Kidney (tissue), 14 donors: ENCODE data around the gene MEGF8. TPM values are rescaled to one million over a fixed set of nuclear protein-coding genes. Genes with fewer than 3 reads are reported as not detected.

Source experiments
- DNase-seq, 5 donors: peaks; one replicate each; pipeline ENCODE4 v3.0.0-alpha.2; 2013 to 2020
- FAIRE-seq: peaks from 2 replicates; lab custom pipeline; 2012; peaks lifted over from hg19 to GRCh38; lab: Jason Lieb, UNC
- H3K27ac ChIP-seq, 2 donors: one replicate each; pipeline ENCODE4 v1.7.0; 2013; ENCODE audit warnings: low read depth in 2 of 2, low read length in 2 of 2, inconsistent platforms in 1 of 2
- H3K27me3 ChIP-seq: one replicate; pipeline ENCODE4 v1.7.1; 2013; ENCODE audit warnings: low read length, inconsistent platforms; ENCODE audit not compliant: control insufficient read depth, insufficient read depth
- H3K36me3 ChIP-seq, 3 donors: one replicate each; pipeline versions ENCODE4 v1.7.0 to v1.7.1; 2013; ENCODE audit warnings: low read length in 3 of 3, control low read depth in 1 of 3, inconsistent platforms in 1 of 3; ENCODE audit not compliant: insufficient read depth in 3 of 3, control insufficient read depth in 2 of 3
- H3K4me1 ChIP-seq, 3 donors: one replicate each; pipeline versions ENCODE4 v1.7.0 to v1.7.1; 2013; ENCODE audit warnings: low read length in 3 of 3, inconsistent platforms in 1 of 3, low read depth in 1 of 3; ENCODE audit not compliant: control insufficient read depth in 2 of 3, insufficient read depth in 2 of 3
- H3K4me3 ChIP-seq, 3 donors: one replicate each; pipeline versions ENCODE4 v1.7.0 to v1.8.1; 2013; ENCODE audit warnings: low read length in 3 of 3, control low read depth in 1 of 3, inconsistent platforms in 1 of 3
- H3K9ac ChIP-seq, 3 donors: one replicate each; pipeline versions ENCODE4 v1.7.0 to v1.7.1; 2013; ENCODE audit warnings: low read length in 3 of 3, control low read depth in 1 of 3, inconsistent platforms in 1 of 3
- H3K9me3 ChIP-seq, 3 donors: one replicate each; pipeline versions ENCODE4 v1.7.0 to v1.7.1; 2013; ENCODE audit warnings: low read length in 3 of 3, control low read depth in 1 of 3, inconsistent platforms in 1 of 3; ENCODE audit not compliant: control insufficient read depth in 2 of 3, insufficient read depth in 1 of 3
- CTCF ChIP-seq: IDR thresholded peaks from 3 replicates; pipeline ENCODE4 v1.5.1; 2012; ENCODE audit warnings: mild to moderate bottlenecking, moderate library complexity, borderline replicate concordance; ENCODE audit not compliant: insufficient read depth; ENCODE audit errors: extremely low read depth
- intact Hi-C: fragments of 100-400 bp; cut with DNase I; formaldehyde crosslinking; loops from one replicate; pipeline ENCODE4 v1.11.1; 2022
- polyA plus RNA-seq: library from polyadenylated mRNA; stranded (reverse); fragments of 350-450 nt; fragmentation: Illumina TruSeq; extraction: RNeasy Lipid Tissue Mini Kit (QIAGEN cat#74804); gene quantifications from one replicate; pipeline ENCODE4 v1.2.3, GENCODE V29; 2014; ENCODE audit warnings: low read depth, low replicate concordance; ENCODE audit not compliant: insufficient read depth
- total RNA-seq: library from RNA; stranded (reverse); fragmentation: NEBNext Ultra II Directional; extraction: Animal tissue kit (Norgen Biotek cat#: 25700); gene quantifications from one replicate; pipeline ENCODE4 v1.2.1, GENCODE V29; 2021
- donor health status: control.
- donor health status: control.
- donor health status: control.
- donor health status: control.
- donor health status: control.
- donor health status: DM: yes; HTN: yes; CAD: no.
- donor health status: Normal renal cell carcinoma (clear cell type).

The MEGF8 gene
- total and polyA plus RNA-seq, 2 donors from 2014 or later: 8.7 to 31.6 TPM

DNA sequence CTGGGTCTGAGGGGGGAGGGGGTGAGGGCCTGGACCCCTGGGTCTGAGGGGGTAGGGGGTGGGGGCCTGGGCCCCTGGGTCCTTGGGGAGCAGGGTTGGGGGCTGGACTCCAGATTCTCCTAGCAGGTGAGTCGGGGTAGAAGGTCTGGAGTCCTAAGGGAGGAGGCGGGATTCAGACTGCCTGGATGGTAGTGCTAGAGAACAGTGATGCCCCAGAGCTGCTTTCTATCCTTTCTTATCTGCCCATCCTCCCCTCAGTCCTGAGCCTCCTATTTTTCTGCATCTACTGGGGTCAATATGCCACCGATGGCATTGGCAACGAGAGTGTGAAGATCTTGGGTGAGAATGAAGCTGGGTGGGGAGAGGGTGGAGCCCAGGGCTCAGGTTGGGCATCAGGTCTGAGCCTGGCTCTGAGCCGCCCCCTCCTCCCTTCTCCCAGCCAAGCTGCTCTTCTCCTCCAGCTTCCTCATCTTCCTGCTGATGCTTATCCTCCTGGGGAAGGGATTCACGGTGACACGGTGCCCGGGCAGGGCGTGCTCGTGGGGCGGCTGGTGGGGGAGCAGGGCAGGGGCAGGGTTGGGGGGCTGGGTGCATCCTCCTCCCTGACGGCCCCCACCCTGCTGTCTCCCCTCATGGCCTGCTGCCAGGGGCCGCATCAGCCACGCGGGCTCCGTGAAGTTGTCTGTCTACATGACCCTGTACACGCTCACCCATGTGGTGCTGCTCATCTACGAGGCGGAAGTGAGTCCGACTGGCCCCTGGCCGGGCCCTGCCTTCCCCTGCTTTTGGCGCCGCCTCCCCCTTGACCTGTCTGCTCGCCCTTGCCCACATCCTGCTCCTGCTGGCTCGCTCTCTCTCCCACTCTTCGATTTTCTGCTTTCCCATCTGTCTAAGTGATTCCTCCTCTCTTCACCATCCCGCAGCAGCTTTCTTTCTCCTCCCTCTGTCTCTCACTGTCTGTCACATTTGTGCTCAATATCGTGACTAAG, 8.9 kb upstream of the MEGF8 start:
- TF ChIP-seq CTCF: no peak
- H3K9me3 ChIP-seq: no peaks in the 10 kb centered on the region
- FAIRE-seq (no peak), DNase-seq (no peak)
- no peaks in the 10 kb centered on the region for H3K4me1 ChIP-seq
- no peaks in the 10 kb centered on the region for H3K27me3 ChIP-seq
- H3K27ac ChIP-seq: no peak overlapping the region
- H3K4me3 ChIP-seq: no peak overlapping the region
- intact Hi-C loops: no loop called here
- H3K36me3 ChIP-seq: no peaks in the 10 kb centered on the region
- H3K9ac ChIP-seq: no peak overlapping the region

- Histone ChIP-seq H3K27me3 (no peaks in the 10 kb centered on the region), H3K9ac (no peak overlapping the region), H3K9me3 (no peaks in the 10 kb centered on the region), H3K27ac (no peak overlapping the region), H3K4me1 (no peaks in the 10 kb centered on the region), H3K36me3 (no peaks in the 10 kb centered on the region), H3K4me3 (no peak overlapping the region)
- no peak for TF ChIP-seq CTCF
- no peak for FAIRE-seq
- intact Hi-C loops: no loop called here
- DNase-seq: no peak
These were observed 7.9 kb upstream of the MEGF8 start for GRCh38 chr19:42317535-42317934.

DNA sequence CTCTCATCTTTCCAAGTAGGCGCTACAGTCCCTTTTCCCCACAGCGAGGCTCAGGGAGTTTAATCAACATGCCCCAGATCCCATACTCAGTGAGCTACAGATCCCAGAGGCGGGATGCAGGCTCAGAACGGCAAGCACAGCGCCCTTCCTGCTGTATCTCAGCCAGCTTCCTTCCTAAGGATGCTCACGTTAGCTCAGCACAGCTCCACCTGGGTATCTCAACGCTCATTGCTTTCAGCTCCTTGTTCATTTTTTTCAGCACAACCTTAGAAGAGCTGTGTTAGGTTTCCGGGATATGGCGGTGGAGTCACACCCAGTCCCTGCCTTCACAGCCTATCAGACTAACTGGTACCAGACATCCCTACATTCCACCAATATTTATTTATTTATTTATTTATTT, 3.1 kb upstream of the MEGF8 start:
- no peak overlapping the region for H3K9ac ChIP-seq
- no peaks in the 10 kb centered on the region for H3K9me3 ChIP-seq
- no peak overlapping the region for H3K4me3 ChIP-seq
- TF ChIP-seq CTCF: no peak
- no peak overlapping the region for H3K27ac ChIP-seq
- H3K36me3 ChIP-seq: no peaks in the 10 kb centered on the region
- FAIRE-seq (no peak), DNase-seq (no peak)
- peaks cover 4% of the 10 kb centered on the region for H3K27me3 ChIP-seq
- intact Hi-C loops: no loop called here
- peaks cover 0 to 10% (median 9%) of the 10 kb centered on the region in 3 donors for H3K4me1 ChIP-seq
